GM20431 (cell line): ENCODE data around the gene ERP44.
"Not testable (repeated sequence)": the region's sequence is repeated elsewhere in the genome, so short reads cannot be mapped to it uniquely, and the experiment has no call there.

Source experiments
- in situ Hi-C: fragments of 300-500 bp; cut with MseI, MboI; formaldehyde crosslinking; loops from one replicate; pipeline ENCODE4 v1.15.0; 2020; ENCODE audit warnings: low sequenced_read_pairs; ENCODE audit not compliant: unreplicated experiment

ERP44 gene

GRCh38 chr9:100021931-100022330 is 76.9 kb downstream of the ERP44 start:
- in situ Hi-C loops = loop anchor here (25.0 kb wide), 1 partner anchor 835 kb away; no protein-coding TSS in a partner anchor

GRCh38 chr9:100020121-100020795 is 78.5 kb downstream of the ERP44 start:
- in situ Hi-C loops = loop anchor here (25.0 kb wide), 1 partner anchor 833 kb away; no protein-coding TSS in a partner anchor

- in situ Hi-C loops = loop anchor here (25.0 kb wide), 1 partner anchor 832 kb away; no protein-coding TSS in a partner anchor
Measured at GRCh38 chr9:100019541-100019940, 79.3 kb downstream of the ERP44 start.

- in situ Hi-C loops = loop anchor here (25.0 kb wide), 1 partner anchor 828 kb away; no protein-coding TSS in a partner anchor
Measured at GRCh38 chr9:100014846-100015245, 84.0 kb downstream of the ERP44 start.

- in situ Hi-C loops = loop anchor here (25.0 kb wide), 1 partner anchor 826 kb away; no protein-coding TSS in a partner anchor
Measured at GRCh38 chr9:100013573-100013972, 85.2 kb downstream of the ERP44 start.

- in situ Hi-C loops = loop anchor here (25.0 kb wide), 1 partner anchor 825 kb away; no protein-coding TSS in a partner anchor
Measured at GRCh38 chr9:100012279-100012678, 86.5 kb downstream of the ERP44 start.

GRCh38 chr9:100011062-100011681 is 87.6 kb downstream of the ERP44 start:
- in situ Hi-C loops = loop anchor here (25.0 kb wide), 1 partner anchor 824 kb away; no protein-coding TSS in a partner anchor

- in situ Hi-C loops = loop anchor here (25.0 kb wide), 1 partner anchor 812 kb away; no protein-coding TSS in a partner anchor
Measured at GRCh38 chr9:99999797-100000196, 99.0 kb downstream of the ERP44 start.

- in situ Hi-C loops = no loop called here
Measured at GRCh38 chr9:99998866-99999265, 99.9 kb downstream of the ERP44 start.

GRCh38 chr9:99998266-99998665 is 100.5 kb downstream of the ERP44 start:
- in situ Hi-C loops = no loop called here

- in situ Hi-C loops = not testable (repeated sequence)
Measured at GRCh38 chr9:99990508-99990907, 108.3 kb downstream of the ERP44 start.

GRCh38 chr9:99986642-99987041 is 112.2 kb downstream of the ERP44 start:
- in situ Hi-C loops = no loop called here

GRCh38 chr9:99980598-99980997 is 118.2 kb downstream of the ERP44 start:
- in situ Hi-C loops = no loop called here

- in situ Hi-C loops = no loop called here
Measured at GRCh38 chr9:99978221-99978620, 120.6 kb downstream of the ERP44 start.

GRCh38 chr9:99977033-99977792 is 121.6 kb downstream of the ERP44 start:
- in situ Hi-C loops = no loop called here

- in situ Hi-C loops = no loop called here
Measured at GRCh38 chr9:99973455-99973854, 125.3 kb downstream of the ERP44 start.

GRCh38 chr9:99971410-99971809 is 127.4 kb downstream of the ERP44 start:
- in situ Hi-C loops = no loop called here

GRCh38 chr9:99970481-99970880 is 128.3 kb downstream of the ERP44 start:
- in situ Hi-C loops = no loop called here

GRCh38 chr9:99967457-99967856 is 131.3 kb downstream of the ERP44 start:
- in situ Hi-C loops = no loop called here

- in situ Hi-C loops = no loop called here
Measured at GRCh38 chr9:99966716-99967115, 132.1 kb downstream of the ERP44 start.

- in situ Hi-C loops = no loop called here
Measured at GRCh38 chr9:99966001-99966400, 132.8 kb downstream of the ERP44 start.
